ENCODE results near the gene ADAM33.

ADAM33 gene

GRCh38 chr20:3681931-3682781 lies at the start of gene ADAM33:
ADAM33 (minus strand) TSS chr20:3682010; CDS start chr20:3682004, 6 bp downstream.
- DNase-seq: no peak

GRCh38 chr20:3730803-3731672 lies 49.2 kb upstream of the ADAM33 start:
- DNase-seq: no peak

GRCh38 chr20:3729811-3730540 lies 48.2 kb upstream of the ADAM33 start:
- DNase-seq: no peak

- DNase-seq: no peak
Measured at GRCh38 chr20:3729378-3729777, 47.6 kb upstream of the ADAM33 start.

- DNase-seq: no peak
Measured at GRCh38 chr20:3728876-3729275, 47.1 kb upstream of the ADAM33 start.

GRCh38 chr20:3728354-3728753 lies 46.5 kb upstream of the ADAM33 start:
- DNase-seq: no peak

- DNase-seq: no peak
Measured at GRCh38 chr20:3727401-3728021, 45.7 kb upstream of the ADAM33 start.

- DNase-seq: no peak
Measured at GRCh38 chr20:3724356-3724755, 42.5 kb upstream of the ADAM33 start.

- DNase-seq: no peak
Measured at GRCh38 chr20:3723284-3723683, 41.5 kb upstream of the ADAM33 start.

- no peak for DNase-seq
Measured at GRCh38 chr20:3721912-3722311, 40.1 kb upstream of the ADAM33 start.

- no peak for DNase-seq
Measured at GRCh38 chr20:3720626-3721025, 38.8 kb upstream of the ADAM33 start.

- DNase-seq: no peak
Measured at GRCh38 chr20:3720068-3720467, 38.3 kb upstream of the ADAM33 start.

- DNase-seq: no peak
Measured at GRCh38 chr20:3719046-3719445, 37.2 kb upstream of the ADAM33 start.

- peak; percentile 27 to 73 for DNase-seq
Measured at GRCh38 chr20:3716195-3716834, 34.5 kb upstream of the ADAM33 start.

GRCh38 chr20:3714092-3714491 lies 32.3 kb upstream of the ADAM33 start:
- no peak for DNase-seq

- no peak for DNase-seq
Measured at GRCh38 chr20:3712279-3712873, 30.6 kb upstream of the ADAM33 start, which contains the start of gene SIGLEC1. SIGLEC1 (minus strand) TSS chr20:3712600; CDS start chr20:3707128, 5,472 bp downstream.

GRCh38 chr20:3711484-3711941 lies 29.7 kb upstream of the ADAM33 start:
- DNase-seq: no peak

GRCh38 chr20:3710703-3711483 lies 29.1 kb upstream of the ADAM33 start:
- DNase-seq: peak in 1 of 2 experiments; percentile 50

- no peak for DNase-seq
Measured at GRCh38 chr20:3710011-3710466, 28.2 kb upstream of the ADAM33 start.

- no peak for DNase-seq
Measured at GRCh38 chr20:3707508-3707899, 25.7 kb upstream of the ADAM33 start.
